PC-9 (cell line): ENCODE results near the gene DPYD. TPM values are rescaled to one million over a fixed set of nuclear protein-coding genes. Genes with fewer than 3 reads are reported as not detected.

ENCODE experiments used
- BruUV-seq: library from RNA; stranded (reverse); fragments of 400-500 nt; replicated peaks from 2 replicates; lab custom pipeline; 2021; lab: Mats Ljungman, UMichigan
- CTCF ChIA-PET: fragments of 300-600 bp; sonication (Branson Sonifier 250); formaldehyde crosslinking; loops from one replicate; lab custom pipeline; 2022; ENCODE audit warnings: antibody characterized with exemption; lab: Charles Lee
- POLR2A ChIA-PET: fragments of 300-600 bp; sonication (Branson Sonifier 250); formaldehyde crosslinking; loops from one replicate; lab custom pipeline; 2022; ENCODE audit warnings: antibody characterized with exemption; ENCODE audit not compliant: unreplicated experiment; lab: Charles Lee
- DNase-seq, 2 experiments: peaks; one replicate each; pipeline versions ENCODE4 v3.0.0 to v3.0.0-alpha.2; 2015 to 2022; ENCODE audit warnings: mixed read lengths in 1 of 2
- H2AFZ ChIP-seq: fragments of 200-600 bp; sonication (generic); 2 replicates; pipeline ENCODE4 v1.8.1; 2017; ENCODE audit warnings: antibody characterized with exemption
- H3F3A ChIP-seq: fragments of 200-600 bp; sonication (generic); 2 replicates; pipeline ENCODE4 v1.8.1; 2017; ENCODE audit warnings: antibody characterized with exemption, mild to moderate bottlenecking, low read depth; ENCODE audit not compliant: insufficient read depth
- H3K27ac ChIP-seq: fragments of 200-600 bp; sonication (generic); 2 replicates; pipeline ENCODE4 v1.6.1; 2016; ENCODE audit warnings: mixed run types
- H3K27me3 ChIP-seq: fragments of 200-600 bp; sonication (generic); 2 replicates; pipeline ENCODE4 v1.6.1; 2016; ENCODE audit warnings: low read depth, mixed run types; ENCODE audit not compliant: insufficient read depth
- H3K36me3 ChIP-seq: fragments of 200-600 bp; sonication (generic); 2 replicates; pipeline ENCODE4 v1.6.1; 2016; ENCODE audit warnings: low read depth, mixed run types
- H3K4me1 ChIP-seq: fragments of 200-600 bp; sonication (generic); replicated peaks from 2 replicates; pipeline ENCODE4 v1.6.1; 2016; ENCODE audit warnings: mixed run types; ENCODE audit not compliant: insufficient read depth
- H3K4me2 ChIP-seq: fragments of 200-600 bp; sonication (generic); 2 replicates; pipeline ENCODE4 v1.6.1; 2017; ENCODE audit warnings: mixed run types
- H3K4me3 ChIP-seq: fragments of 200-600 bp; sonication (generic); 2 replicates; pipeline ENCODE4 v1.6.1; 2016; ENCODE audit warnings: mixed run types
- H3K79me2 ChIP-seq: fragments of 200-600 bp; sonication (generic); 2 replicates; pipeline ENCODE4 v1.6.1; 2017; ENCODE audit warnings: low read depth, mixed run types
- H3K9me2 ChIP-seq: fragments of 200-600 bp; sonication (generic); 2 replicates; pipeline ENCODE4 v1.8.1; 2017; ENCODE audit warnings: mild to moderate bottlenecking; ENCODE audit not compliant: insufficient read depth
- H3K9me3 ChIP-seq: fragments of 200-600 bp; sonication (generic); 2 replicates; pipeline ENCODE4 v1.8.1; 2016; ENCODE audit warnings: low read depth; ENCODE audit not compliant: insufficient read depth
- H4K20me1 ChIP-seq: fragments of 200-600 bp; sonication (generic); 2 replicates; pipeline ENCODE4 v1.8.1; 2017; ENCODE audit not compliant: insufficient read depth
- CTCF ChIP-seq: fragments of 200-600 bp; sonication (generic); conservative IDR thresholded peaks from 2 replicates; pipeline ENCODE4 v1.6.1; 2017; ENCODE audit warnings: mixed run types, antibody characterized with exemption, mild to moderate bottlenecking, moderate library complexity
- EZH2 ChIP-seq: fragments of 200-600 bp; sonication (generic); IDR thresholded peaks from 2 replicates; pipeline ENCODE4 v1.8.0; 2017; ENCODE audit warnings: antibody characterized with exemption, low read depth
- intact Hi-C: fragments of 100-400 bp; cut with micrococcal nuclease; formaldehyde crosslinking; loops from one replicate; pipeline ENCODE4 v1.10.0; 2022; ENCODE audit not compliant: unreplicated experiment
- total RNA-seq: library from RNA; stranded (reverse); gene quantifications from 2 replicates; pipeline ENCODE4 v1.2.3, GENCODE V29; 2021

The DPYD gene
- total RNA-seq, 1 experiment from 2014 or later, result 24.1 TPM

DNA sequence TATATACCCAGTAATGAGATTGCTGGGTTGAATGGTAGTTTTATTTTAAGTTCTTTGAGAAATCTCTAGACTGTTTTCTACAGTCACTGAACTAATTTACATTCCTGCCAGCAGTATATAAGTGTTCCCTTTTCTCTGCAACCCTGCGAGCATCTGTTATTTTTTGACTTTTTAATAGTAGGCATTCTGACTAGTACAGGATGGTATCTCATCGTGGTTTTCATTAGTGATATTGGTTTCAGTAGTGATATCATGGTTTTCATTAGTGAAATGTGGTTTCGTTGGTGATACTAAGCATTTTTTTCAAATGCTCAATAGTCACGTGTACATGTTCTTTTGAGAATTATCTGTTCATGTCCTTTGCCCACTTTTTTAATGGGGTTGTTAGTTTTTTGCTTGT, 882.4 kb downstream of the DPYD start:
- Histone ChIP-seq H2AFZ (no peak overlapping the region), H3K36me3 (no peaks in the 10 kb centered on the region), H3K9me2 (no peaks in the 10 kb centered on the region), H3F3A (no peaks in the 10 kb centered on the region), H3K79me2 (no peaks in the 10 kb centered on the region), H3K9me3 (no peaks in the 10 kb centered on the region), H3K4me2 (no peak overlapping the region), H4K20me1 (no peaks in the 10 kb centered on the region), H3K4me1 (no peaks in the 10 kb centered on the region), H3K4me3 (no peak overlapping the region), H3K27ac (no peak overlapping the region), H3K27me3 (no peaks in the 10 kb centered on the region)
- BruUV-seq, result no TSS peak
- intact Hi-C loops, result no loop called here
- ChIA-PET CTCF (no interaction called here), POLR2A (no interaction called here)
- TF ChIP-seq CTCF (no peak), EZH2 (no peak)
- DNase-seq, result no peak

DNA sequence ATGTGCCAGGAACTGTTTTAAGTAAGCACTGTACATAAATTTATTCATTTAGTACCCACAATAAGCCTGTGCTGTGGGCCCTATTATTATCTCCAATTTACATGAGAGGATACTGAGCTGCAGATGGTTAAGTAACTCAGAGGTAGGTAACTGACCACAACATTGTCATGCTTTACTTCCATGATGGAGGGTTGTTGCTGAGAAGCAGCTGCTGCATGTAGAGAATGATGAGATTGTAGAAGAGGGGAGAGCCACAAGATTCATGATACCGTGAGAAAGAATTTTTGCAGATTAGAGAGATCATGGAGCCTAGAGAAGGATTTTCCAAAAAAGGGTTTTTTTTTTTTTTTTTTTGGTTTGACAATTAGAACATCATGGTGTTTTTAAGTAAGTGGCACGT, 886.2 kb downstream of the DPYD start:
- H3F3A ChIP-seq, result no peaks in the 10 kb centered on the region
- H4K20me1 ChIP-seq, result no peaks in the 10 kb centered on the region
- no peak overlapping the region for H3K4me2 ChIP-seq
- H3K27me3 ChIP-seq, result no peaks in the 10 kb centered on the region
- TF ChIP-seq CTCF (no peak), EZH2 (no peak)
- no peaks in the 10 kb centered on the region for H3K9me3 ChIP-seq
- no TSS peak for BruUV-seq
- no peak overlapping the region for H3K4me3 ChIP-seq
- H3K36me3 ChIP-seq, result no peaks in the 10 kb centered on the region
- POLR2A ChIA-PET, result no interaction called here
- DNase-seq, result no peak
- intact Hi-C loops, result no loop called here
- no peaks in the 10 kb centered on the region for H3K79me2 ChIP-seq
- CTCF ChIA-PET, result no interaction called here
- no peak overlapping the region for H3K27ac ChIP-seq
- H3K9me2 ChIP-seq, result no peaks in the 10 kb centered on the region
- H3K4me1 ChIP-seq, result no peaks in the 10 kb centered on the region
- no peak overlapping the region for H2AFZ ChIP-seq

GRCh38 chr1:97033949-97034348, 886.9 kb downstream of the DPYD start:
- ChIA-PET CTCF (no interaction called here), POLR2A (no interaction called here)
- Histone ChIP-seq H3K27me3 (no peaks in the 10 kb centered on the region), H3K4me1 (no peaks in the 10 kb centered on the region), H3K9me2 (no peaks in the 10 kb centered on the region), H3K4me3 (no peak overlapping the region), H3F3A (no peaks in the 10 kb centered on the region), H3K4me2 (no peak overlapping the region), H3K27ac (no peak overlapping the region), H3K36me3 (no peaks in the 10 kb centered on the region), H2AFZ (no peak overlapping the region), H3K9me3 (no peaks in the 10 kb centered on the region), H4K20me1 (no peaks in the 10 kb centered on the region), H3K79me2 (no peaks in the 10 kb centered on the region)
- no peak for DNase-seq
- TF ChIP-seq CTCF (no peak), EZH2 (no peak)
- intact Hi-C loops, result no loop called here
- BruUV-seq, result no TSS peak
